NOMO-1 treated with dmso at 0.1 percent for 144 hours (cell line): Measurements from ENCODE around the gene CD200R1L.

Experiments used
- DNase-seq: peaks from one replicate; lab custom pipeline; 2025; ENCODE audit not compliant: unreplicated experiment; lab: John Stamatoyannopoulos, UW

Gene CD200R1L

GRCh38 chr3:112793326-112794081 lies 53.2 kb downstream of the CD200R1L start:
- no peak for DNase-seq

- DNase-seq: no peak
These were observed 54.9 kb downstream of the CD200R1L start for GRCh38 chr3:112791736-112792135.

- no peak for DNase-seq
These were observed 56.9 kb downstream of the CD200R1L start for GRCh38 chr3:112789787-112790186.

GRCh38 chr3:112786881-112787579 lies 59.6 kb downstream of the CD200R1L start:
- DNase-seq: no peak

GRCh38 chr3:112786002-112786590 lies 60.6 kb downstream of the CD200R1L start:
- DNase-seq: no peak

- DNase-seq: no peak
These were observed 61.2 kb downstream of the CD200R1L start for GRCh38 chr3:112785321-112786001.

- DNase-seq: no peak
These were observed 64.2 kb downstream of the CD200R1L start for GRCh38 chr3:112782491-112782890.

- no peak for DNase-seq
These were observed 65.1 kb downstream of the CD200R1L start for GRCh38 chr3:112781599-112781998.

GRCh38 chr3:112779558-112780480 lies 66.8 kb downstream of the CD200R1L start:
- DNase-seq: no peak

GRCh38 chr3:112779011-112779410 lies 67.7 kb downstream of the CD200R1L start:
- no peak for DNase-seq

GRCh38 chr3:112778353-112778948 lies 68.2 kb downstream of the CD200R1L start:
- DNase-seq: no peak

GRCh38 chr3:112777811-112778210 lies 68.9 kb downstream of the CD200R1L start:
- DNase-seq: no peak

- no peak for DNase-seq
These were observed 69.8 kb downstream of the CD200R1L start for GRCh38 chr3:112776836-112777235.

GRCh38 chr3:112776000-112776399 lies 70.7 kb downstream of the CD200R1L start:
- DNase-seq: no peak

- no peak for DNase-seq
These were observed 71.5 kb downstream of the CD200R1L start for GRCh38 chr3:112775011-112775742.

GRCh38 chr3:112774293-112774926 lies 72.3 kb downstream of the CD200R1L start:
- DNase-seq: no peak

- DNase-seq: no peak
These were observed 72.8 kb downstream of the CD200R1L start for GRCh38 chr3:112773864-112774263.

GRCh38 chr3:112770951-112771350 lies 75.7 kb downstream of the CD200R1L start:
- no peak for DNase-seq

GRCh38 chr3:112770032-112770626 lies 76.5 kb downstream of the CD200R1L start:
- DNase-seq: no peak
